AG04450 (cell line): ENCODE results near the gene DDR1. TPM values are rescaled to one million over a fixed set of nuclear protein-coding genes. Genes with fewer than 3 reads are reported as not detected.
A peak's percentile ranks its signal among the peaks of the same experiment; 100 is the strongest.

ENCODE experiments used
- CTCF ChIA-PET: fragments of 300-600, 350-600 bp; formaldehyde crosslinking; extraction: SDS; loops from one replicate; lab custom pipeline; 2022; ENCODE audit warnings: antibody characterized with exemption, inconsistent platforms; lab: Charles Lee
- POLR2A ChIA-PET: fragments of 350-600 bp; formaldehyde crosslinking; extraction: SDS; loops from one replicate; lab custom pipeline; 2021; ENCODE audit warnings: antibody characterized with exemption, inconsistent platforms; lab: Yijun Ruan, JAX
- DNase-seq: peaks from one replicate; pipeline ENCODE4 v3.0.0-alpha.2; 2011; ENCODE audit warnings: low read depth, low spot score
- H3K27ac ChIP-seq: one replicate; pipeline ENCODE4 v1.5.1; 2012; ENCODE audit warnings: low read depth, low read length, control low read depth
- H3K27me3 ChIP-seq: one replicate; pipeline ENCODE4 v1.6.0; 2012; ENCODE audit warnings: low read length; ENCODE audit not compliant: control insufficient read depth, insufficient read depth
- H3K4me3 ChIP-seq: 2 replicates; pipeline ENCODE4 v1.5.1; 2011; ENCODE audit warnings: mild to moderate bottlenecking, low read depth, low read length, control low read depth
- H3K9me3 ChIP-seq: 2 replicates; pipeline ENCODE4 v1.5.1; 2012; ENCODE audit warnings: low read length; ENCODE audit not compliant: control insufficient read depth, insufficient read depth
- CTCF ChIP-seq: IDR thresholded peaks from 2 replicates; pipeline ENCODE4 v1.5.1; 2011; ENCODE audit warnings: low read depth, low read length, control low read depth, inconsistent platforms
- polyA plus RNA-seq: library from polyadenylated mRNA; depleted of rRNA; stranded (reverse); fragments of >200 nt; gene quantifications from 2 replicates; pipeline ENCODE4 v1.2.3, GENCODE V29; 2011

The DDR1 gene
- polyA plus RNA-seq, 1 experiment: 9.9 TPM

- Histone ChIP-seq H3K27ac (peak within 1 kb of the TSS; percentile 68), H3K9me3 (no peaks in the 10 kb centered on the region), H3K27me3 (no peaks in the 10 kb centered on the region), H3K4me3 (peak within 1 kb of the TSS; percentile 63)
- ChIA-PET POLR2A (interaction anchor here (0.6 to 1.5 kb wide), 10 partner anchors 28 to 239 kb away, joined by 3 to 7 read pairs (median 4); no protein-coding TSS in a partner anchor), CTCF (interaction anchor here (0.5 to 9.7 kb wide), 41 partner anchors 9 to 369 kb away, joined by 3 to 261 read pairs (median 5); partner anchors contain the start of gene MUC21)
- DNase-seq: peak; percentile 71
- TF ChIP-seq CTCF: peak; percentile 40
Measured at GRCh38 chr6:30914076-30914853, 29.9 kb downstream of the DDR1 start, which contains the start of gene VARS2. Gene VARS2, plus strand, starts transcription at chr6:30914238. Its CDS starts 599 bp downstream, at chr6:30914837.

GRCh38 chr6:30914854-30915590 is 30.7 kb downstream of the DDR1 start:
- TF ChIP-seq CTCF: no peak
- H3K4me3 ChIP-seq: peak overlapping the region; percentile 63
- POLR2A ChIA-PET: interaction anchor here (1.5 kb wide), 1 partner anchor 172 kb away, joined by 6 read pairs; no protein-coding TSS in a partner anchor
- peak overlapping the region; percentile 68 for H3K27ac ChIP-seq
- CTCF ChIA-PET: interaction anchor here (0.5 to 9.7 kb wide), 44 partner anchors 10 to 242 kb away, joined by 3 to 261 read pairs (median 4); partner anchors contain the start of genes DHX16 and MUC21
- H3K9me3 ChIP-seq: no peaks in the 10 kb centered on the region
- H3K27me3 ChIP-seq: no peaks in the 10 kb centered on the region
- no peak for DNase-seq

GRCh38 chr6:30915591-30915946 is 31.2 kb downstream of the DDR1 start:
- ChIA-PET POLR2A (no interaction called here), CTCF (interaction anchor here (0.5 to 9.7 kb wide), 49 partner anchors 9 to 451 kb away, joined by 3 to 261 read pairs (median 4); partner anchors contain the start of genes DHX16 and MUC21)
- Histone ChIP-seq H3K4me3 (no peak overlapping the region), H3K27ac (no peak overlapping the region), H3K9me3 (no peaks in the 10 kb centered on the region), H3K27me3 (no peaks in the 10 kb centered on the region)
- peak; percentile 82 for TF ChIP-seq CTCF
- peak; percentile 33 for DNase-seq

- ChIA-PET POLR2A (no interaction called here), CTCF (interaction anchor here (0.5 to 9.7 kb wide), 7 partner anchors 26 to 168 kb away, joined by 3 to 261 read pairs (median 10); no protein-coding TSS in a partner anchor)
Measured at GRCh38 chr6:30917041-30917440, 32.7 kb downstream of the DDR1 start.

More at GRCh38 chr6:30917041-30917440, 32.7 kb downstream of the DDR1 start:
- H3K9me3 ChIP-seq: no peaks in the 10 kb centered on the region
- no peak overlapping the region for H3K27ac ChIP-seq
- no peak for TF ChIP-seq CTCF
- no peaks in the 10 kb centered on the region for H3K27me3 ChIP-seq
- no peak for DNase-seq
- H3K4me3 ChIP-seq: no peak overlapping the region
